ENCODE measurements around the gene POU2AF1.

Gene POU2AF1

DNA sequence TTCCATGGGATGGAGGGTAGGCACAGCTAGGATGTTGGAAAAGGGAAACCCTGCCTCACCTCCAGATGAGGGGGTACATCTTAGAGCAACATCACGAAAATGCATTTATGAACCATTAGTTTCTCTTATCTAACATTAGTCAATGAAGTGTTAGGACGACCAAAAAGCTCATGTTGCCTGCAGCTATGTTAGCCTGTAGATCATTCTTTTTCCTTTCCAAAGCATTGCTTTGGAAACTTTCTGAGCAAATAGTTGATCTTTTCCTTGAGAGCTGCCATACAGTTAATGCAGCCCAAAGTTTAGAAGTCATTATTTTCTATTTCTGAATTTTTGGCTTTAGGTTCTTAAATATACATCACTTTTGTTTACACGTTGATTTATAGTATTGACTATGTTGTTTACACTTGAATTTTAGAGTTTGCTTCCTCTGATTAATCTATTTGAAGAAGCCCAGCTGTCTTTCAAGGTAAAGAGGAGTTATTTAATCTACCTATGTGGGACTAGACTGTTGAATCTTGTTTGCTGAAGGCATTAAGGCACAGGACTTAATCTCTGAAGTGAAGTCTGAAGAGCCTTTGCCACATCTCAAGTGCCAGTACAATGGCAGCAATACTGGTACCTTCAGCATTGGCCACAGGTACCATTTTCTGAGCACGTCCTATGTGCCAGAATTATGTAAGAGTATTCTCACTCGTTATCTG, 69.7 kb downstream of the POU2AF1 start:
- peak; percentile 39 for DNase-seq

DNA sequence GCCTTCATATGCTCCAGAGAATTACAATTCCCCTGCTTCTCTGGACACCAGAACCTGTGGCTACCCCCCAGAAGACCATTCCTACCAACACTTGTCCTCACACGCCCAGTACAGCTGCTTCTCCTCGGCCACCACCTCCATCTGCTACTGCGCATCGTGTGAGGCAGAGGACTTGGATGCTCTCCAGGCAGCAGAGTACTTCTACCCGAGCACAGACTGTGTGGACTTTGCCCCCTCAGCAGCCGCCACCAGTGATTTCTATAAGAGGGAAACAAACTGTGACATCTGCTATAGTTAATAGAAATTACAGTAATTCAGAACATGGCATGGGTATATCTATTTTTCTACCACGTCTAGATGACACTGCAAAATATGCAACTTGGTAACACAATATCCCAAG, 70.9 kb downstream of the POU2AF1 start:
- DNase-seq, result peak; percentile 93

DNA sequence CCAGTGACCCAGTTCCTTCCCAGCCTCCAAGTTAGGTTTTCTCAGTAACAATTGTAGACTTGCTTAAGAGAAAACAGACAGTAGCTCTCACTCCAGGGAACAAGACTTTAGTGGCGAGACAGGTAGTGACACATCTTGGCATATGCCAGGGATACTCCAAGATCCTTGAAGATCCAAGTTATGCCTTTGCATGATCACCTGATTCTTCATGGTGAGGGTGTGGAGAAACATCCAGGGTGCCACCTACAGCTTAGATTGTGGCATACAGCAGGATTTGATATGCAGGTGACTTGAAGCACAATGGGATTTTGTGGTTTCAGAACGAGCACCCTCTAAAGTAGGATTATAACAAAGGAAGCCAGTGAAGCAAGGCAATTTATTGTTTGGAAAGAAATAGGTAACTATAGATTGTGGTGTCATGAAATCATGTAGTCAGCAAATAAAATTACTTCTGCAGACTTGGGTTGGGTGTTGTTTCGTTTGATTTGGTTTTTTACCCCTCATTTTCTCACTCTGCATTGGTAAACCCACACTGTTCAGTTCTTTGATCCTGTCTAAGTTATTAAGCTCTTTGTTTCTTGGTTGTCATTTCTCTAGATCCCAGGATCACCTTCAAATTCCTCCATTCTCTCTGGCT, 71.5 kb downstream of the POU2AF1 start:
- peak; percentile 79 for DNase-seq

- no peak for DNase-seq
Observed at GRCh38 chr11:111306321-111306720, 72.8 kb downstream of the POU2AF1 start.

DNA sequence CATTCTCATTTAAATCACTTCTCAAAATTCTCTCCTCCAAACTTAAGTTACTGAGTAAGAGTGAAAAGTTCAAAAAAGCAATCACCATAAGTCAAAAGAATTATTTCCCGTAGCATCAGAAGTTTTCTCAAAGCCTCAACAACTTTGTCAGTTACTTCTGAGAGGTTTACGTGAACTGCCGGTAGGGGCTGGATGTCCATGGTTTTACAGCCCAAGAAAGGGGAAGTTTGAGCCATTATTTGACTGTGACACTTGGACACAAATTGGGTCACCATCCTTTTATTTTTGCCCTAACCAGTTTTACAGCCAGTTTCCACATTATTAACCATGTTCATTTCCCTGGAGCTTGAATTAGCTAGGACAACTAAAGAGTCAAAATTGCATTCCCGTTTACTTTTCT, 73.2 kb downstream of the POU2AF1 start:
- DNase-seq, result no peak

DNA sequence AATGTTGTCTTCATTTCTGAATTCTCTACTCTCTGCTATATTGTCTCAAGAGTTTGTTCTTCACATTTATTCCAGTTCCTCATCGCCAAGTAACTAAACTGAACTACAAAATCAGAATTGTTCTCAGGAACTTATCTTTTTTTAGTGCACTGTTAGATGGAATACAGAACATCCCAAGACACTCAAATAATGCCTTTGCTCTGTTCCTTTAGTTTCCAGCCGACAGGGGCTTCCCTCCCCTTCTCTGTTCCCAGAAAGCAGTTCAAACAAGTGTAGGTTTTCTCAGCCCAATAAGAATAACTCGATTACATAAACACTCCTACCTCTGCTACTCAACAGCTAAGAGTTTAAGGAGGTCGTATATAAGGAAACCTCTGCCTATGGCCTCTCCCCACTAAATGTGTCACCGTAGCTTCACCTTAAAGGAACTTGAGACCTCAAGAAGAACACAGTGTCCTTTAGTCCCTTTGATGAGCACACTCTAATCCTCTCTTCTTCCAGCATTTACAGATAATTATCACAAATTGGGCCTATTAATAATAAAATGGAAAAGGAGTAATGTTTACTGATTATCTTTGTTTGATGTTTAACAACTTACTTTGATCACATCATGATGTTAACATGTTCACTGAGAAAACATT, 73.8 kb downstream of the POU2AF1 start:
- no peak for DNase-seq

GRCh38 chr11:111303461-111303860, 75.6 kb downstream of the POU2AF1 start:
- peak; percentile 94 for DNase-seq

DNA sequence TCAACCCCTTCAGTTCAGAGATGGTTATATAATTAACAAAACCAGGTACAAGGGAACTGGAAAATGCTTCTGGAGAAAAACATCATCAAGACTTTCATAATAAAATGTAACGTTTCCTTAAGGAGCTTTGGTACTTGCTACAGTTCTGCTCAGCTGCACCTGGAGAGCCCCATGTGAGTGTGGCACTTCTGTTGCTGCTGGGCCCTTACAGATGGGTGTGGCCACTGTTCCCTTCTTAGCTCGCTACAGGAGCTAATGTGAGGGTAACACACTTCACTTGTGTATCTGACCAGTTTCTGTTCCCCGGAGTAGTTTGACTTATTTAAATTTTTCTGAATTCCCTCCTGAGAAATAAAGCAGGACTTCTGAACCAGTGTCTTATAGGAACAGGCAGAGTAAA, 76.8 kb downstream of the POU2AF1 start:
- peak; percentile 39 for DNase-seq

Measured in NCI-H2029 treated with DMSO at 0.1 percent for 48 hours (cell line).